GM21529 (cell line): ENCODE results near the gene CCNH.

ENCODE experiments used
- ATAC-seq: cut with Tn5 transposase; IDR thresholded peaks from one replicate; pipeline ENCODE4 v1.9.1; 2021; ENCODE audit not compliant: unreplicated experiment

The CCNH gene

DNA sequence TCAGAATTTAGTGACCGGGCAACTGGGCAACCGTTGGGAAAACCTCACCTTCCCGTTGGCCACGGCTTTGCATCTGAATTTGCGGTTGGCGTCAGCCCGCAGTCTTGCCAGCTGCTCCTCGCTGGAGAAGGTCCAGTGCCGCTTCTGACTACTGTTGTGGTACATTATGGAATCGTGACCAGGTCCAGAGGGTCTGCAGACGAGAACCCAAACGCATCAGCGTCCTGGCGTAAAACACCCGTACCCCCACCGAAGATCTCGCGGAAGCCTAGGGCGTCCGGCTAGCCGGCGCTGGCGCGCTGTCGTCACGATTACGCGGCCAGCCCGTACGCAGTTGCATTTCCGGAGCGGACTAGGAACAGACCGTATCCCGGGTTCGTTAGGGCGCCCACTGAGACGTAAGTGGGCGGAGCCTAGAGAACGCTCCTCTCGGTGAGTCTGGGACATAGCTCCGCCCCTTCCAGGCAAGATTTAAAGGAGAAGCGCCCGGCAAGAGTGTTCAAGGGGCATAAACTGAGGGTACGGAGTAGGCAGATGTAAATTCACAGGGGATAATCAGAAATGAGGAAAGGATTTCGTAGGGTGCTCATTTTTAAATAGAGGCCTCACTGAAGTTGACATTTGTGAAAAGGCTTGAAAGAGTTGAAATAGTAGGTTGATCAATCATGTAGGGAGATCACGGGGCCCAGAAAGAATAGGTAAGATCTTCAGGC, at the start of gene CCNH:
Gene CCNH, minus strand, starts transcription at position 301 of the 713 bp plus-strand sequence. Its CDS starts 136 bp downstream, at position 165.
- ATAC-seq = peak; percentile 98

DNA sequence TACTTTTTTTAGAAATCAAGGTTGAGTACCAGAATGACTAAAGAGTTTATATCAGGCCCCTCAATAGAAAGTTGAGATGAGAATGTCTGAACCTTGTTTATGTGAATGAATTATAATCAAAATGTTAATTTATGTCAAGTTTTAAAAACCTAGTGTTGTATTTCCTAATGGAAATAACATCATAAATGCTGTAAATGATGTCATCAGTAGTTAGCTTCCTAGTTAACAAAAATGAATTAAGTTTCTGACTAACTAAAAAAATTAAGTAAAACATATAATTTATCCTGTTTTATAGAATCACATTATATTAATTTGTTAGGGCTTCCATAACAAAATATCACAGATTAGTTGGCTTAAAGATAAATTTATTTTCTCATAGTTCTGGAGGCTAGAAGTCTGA, 45.0 kb upstream of the CCNH start:
- ATAC-seq = no peak

DNA sequence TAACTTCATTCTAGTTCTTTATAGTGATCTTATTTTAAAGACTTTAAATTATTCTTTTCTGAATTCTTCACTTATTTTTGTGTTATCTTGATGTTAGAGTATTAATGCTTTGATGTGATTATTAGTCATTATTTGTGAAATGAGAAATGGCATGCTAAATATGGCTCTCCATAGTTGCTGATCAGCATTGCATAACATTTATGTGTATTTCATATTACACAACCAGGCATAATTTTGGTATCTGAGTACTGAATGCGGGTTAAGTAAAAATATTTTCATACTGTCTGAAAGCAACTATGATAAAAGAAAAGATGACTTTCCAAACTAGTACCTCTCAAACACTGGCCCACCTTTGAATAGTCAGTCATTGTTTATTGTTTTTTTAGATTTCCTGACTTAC, 41.1 kb upstream of the CCNH start:
- no peak for ATAC-seq

DNA sequence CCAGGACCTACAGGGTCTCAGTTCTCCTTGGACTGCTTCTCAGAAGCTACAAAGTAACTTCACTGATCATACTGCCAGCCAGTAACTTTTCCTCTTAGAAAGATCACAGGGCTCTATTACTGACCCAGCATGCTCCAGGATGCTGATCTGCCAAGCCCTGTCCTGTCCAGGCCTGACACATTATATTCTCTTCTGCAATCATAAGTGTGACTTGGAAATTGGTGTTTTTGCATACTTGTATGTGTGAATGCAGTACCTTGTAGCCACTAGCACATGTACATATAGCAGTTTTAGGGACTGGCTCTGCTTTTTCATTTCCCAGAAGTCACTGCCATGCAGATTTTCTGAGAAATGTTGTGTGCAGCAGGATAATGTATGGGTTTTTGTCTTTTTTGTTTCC, 40.1 kb upstream of the CCNH start:
- no peak for ATAC-seq

DNA sequence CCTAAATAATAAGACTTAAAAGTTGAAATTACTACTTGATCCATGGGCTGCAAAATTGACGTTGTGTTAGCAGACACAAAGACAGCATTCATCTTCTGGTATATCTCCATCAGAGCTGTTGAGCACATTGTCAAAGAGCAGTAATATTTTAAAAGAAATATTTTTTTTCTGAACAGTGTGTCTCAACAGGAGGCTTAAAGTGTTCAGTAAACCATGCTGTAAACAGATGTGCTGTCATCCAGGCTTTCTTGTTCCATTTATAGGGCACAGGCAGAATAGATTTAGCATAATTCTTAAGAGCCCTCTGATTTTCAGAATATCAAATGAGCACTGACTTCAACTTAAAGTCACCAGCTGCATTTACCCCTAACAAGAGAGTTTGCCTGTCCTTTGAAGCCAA, 29.7 kb upstream of the CCNH start:
- no peak for ATAC-seq

DNA sequence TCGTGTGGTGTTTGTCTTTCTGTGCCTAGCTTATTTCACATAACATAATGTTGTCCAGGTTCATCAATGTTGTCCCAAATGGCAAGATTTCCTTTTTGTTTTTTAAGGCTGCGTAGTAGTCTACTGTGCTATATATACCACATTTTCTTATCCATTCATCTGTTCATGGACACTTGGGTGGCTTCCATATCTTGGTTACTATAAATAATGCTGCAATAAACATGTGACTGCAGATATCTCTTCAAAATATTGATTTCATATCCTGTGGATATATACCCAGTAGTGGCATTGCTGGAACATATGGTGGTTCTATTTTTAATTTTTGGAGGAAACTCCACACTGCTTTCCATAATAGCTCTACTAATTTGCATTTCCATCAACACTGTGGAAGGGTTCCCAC, 25.5 kb upstream of the CCNH start:
- no peak for ATAC-seq

DNA sequence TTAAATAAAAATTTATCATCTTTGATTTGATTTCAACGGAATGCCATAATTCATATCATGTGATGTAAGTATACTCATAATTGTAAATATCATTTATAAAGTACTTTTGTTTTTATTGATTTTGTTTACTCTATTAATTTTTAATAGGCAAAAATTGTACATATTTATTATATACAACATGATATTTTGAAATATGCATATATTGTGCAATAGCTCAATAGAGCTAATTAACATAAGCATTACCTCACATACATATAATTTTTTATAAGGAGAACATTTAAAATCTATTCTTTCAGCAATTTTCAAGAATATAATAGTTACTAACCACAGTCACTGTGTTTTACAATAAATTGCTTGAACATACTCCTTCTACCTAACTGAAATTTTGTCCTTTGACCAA, 25.0 kb upstream of the CCNH start:
- no peak for ATAC-seq

DNA sequence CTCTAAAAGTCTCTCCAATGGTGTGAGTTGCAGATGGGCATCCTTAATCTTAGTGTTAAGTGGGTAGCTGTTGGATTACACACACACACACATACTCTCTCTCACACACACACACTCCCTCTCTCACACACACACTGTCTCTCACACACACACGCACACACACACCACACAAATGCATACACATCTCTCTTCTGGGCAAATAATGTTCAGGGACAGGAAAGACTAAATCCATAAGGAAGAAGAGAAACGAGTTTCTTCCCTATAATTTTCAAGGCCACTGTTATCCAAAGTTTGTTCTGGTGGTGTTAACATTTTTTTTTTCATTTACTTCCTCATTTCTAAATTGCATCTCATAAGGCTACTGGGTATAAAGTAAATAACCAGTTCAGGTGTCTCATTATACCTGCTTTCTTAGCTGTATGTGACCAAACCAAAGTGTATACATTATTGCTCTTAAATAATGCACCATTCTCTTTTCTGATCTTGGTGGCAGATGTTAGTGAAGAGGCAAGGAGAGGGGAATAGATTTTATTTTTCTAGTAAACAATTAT, 22.5 kb upstream of the CCNH start:
- ATAC-seq = no peak

DNA sequence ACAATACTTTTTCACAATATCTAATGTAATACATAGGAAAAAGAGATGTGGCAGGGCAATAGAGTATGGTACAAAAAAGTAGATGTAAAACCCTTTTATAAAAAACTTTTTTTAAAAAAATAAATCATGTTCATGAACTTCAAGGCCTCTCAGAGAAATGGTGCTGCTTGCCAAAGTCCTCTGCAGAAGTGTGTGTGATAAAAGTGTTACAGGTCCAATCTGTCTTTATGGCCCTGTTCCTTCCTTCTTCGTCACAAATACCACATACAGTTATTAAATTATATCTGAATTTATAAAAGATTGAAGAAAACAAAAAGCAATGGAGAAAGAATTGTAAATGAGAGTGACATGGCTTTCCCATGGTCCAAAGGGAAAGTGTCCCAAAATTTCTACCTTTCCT, 21.7 kb upstream of the CCNH start:
- no peak for ATAC-seq

DNA sequence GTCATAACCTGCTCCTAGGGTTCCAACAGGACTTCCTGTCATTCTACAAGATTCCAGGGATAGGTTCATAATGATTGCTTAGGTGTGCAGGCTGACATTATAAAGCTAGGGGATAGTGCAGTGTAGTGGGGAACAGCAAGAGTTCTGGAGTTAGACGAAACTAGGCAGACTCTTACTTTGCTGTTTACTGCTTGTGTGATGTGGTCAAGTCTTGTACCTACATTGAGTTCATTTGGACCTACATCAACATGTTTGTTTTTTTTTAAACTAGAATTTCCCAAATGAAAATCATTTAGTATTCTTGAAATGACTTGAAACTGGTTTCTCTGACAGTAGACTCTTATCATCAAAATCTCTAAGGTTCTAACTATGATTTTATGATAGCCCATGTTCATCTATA, 21.2 kb upstream of the CCNH start:
- no peak for ATAC-seq

DNA sequence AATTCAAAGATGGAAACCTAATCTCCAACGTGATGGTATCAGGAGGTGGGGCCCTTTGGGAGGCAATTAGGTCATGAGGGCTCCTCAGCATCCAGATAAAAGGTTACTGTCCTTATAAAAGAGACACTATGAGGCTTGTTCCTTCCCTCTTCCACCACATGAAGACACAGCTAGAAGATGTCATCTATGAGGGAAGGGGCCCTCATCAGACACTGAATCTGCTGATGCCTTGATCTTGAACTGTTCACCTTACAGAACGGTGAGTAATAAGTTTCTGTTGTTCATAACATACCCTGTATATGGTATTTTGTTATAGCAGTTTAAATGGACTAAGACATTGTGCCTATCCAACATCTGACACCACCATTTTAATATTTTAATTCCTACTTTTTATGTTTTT, 19.7 kb upstream of the CCNH start:
- ATAC-seq = no peak

DNA sequence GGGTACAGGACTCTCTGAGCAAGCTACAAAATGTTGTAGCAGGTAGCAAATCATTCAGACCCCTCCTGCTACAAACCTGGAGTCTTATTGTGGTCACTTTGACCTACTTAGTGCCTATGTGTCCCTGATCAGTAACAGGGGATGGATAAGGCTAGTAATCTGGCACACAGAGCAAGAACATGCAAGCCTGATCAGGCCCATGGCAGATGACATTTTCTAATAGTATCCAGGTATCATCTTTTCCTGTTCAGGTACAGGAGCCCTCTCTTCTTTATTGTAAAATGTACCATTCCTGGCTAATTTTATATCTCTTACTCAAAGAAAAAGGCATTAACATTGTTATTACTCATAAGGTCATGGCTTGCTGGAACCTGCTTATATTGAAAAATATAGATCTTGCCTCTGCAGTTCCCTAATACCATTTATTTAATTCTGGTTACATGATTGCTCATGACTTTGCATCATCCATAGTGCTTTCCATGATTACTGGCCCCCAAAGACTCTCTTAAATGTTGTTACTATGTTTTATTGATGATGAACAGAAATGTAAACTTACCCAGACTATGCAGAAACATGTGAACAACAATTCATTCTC, 18.2 kb upstream of the CCNH start:
- ATAC-seq = no peak

DNA sequence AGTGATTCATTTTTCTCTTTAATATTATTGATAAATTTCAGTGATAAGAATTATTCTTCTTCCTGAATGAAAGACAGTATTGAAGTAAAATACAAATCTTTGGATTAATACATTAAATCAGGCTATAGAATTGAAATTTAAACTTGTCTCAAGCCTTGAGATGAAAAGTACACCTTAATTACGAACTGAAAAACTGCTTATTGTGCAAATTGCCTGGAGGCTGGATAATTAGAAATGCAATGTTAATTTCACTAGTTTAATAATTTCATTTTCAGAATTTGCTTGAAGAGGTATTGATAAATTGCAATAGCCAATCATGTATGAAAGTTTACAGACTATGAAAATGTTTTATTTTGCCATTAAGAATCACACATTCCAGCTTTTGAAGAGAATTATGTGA, 11.0 kb upstream of the CCNH start:
- no peak for ATAC-seq

DNA sequence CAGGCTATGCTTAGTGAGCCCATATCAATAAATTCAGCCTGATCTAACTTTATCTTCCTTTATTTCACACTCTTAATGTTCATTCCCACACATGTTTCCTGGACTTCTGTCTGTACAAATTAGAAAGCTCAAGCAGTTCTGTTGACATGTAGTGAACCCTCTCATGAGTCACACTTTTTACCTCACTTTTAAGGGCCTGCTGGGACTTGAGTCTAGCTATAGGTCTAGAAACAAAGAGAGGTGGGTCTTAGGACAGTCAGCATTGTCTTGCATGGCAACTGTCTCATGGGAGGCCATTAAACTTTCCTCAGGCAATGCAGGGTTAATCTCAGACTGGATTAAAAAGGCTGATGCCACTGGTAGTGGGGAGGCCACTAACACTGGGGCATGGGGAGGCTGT, 8.6 kb upstream of the CCNH start:
- no peak for ATAC-seq

DNA sequence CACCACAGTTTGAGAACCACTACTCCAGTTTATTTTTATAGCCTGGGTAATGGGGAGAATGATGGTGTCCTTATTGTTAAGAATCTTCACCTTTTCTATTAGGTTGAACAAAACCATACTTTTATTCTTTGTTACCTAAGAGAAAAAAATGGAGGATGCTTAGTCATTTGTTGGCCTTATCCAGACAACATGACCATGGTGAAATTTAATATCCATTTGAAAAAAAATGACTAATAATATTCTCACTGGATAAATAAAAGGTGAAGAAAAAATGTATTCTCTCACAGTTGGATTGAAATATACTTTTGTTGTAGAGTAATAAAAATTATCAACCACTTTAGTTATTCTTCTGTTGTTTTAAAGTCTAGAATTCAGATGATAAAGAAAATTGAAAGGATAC, 5.8 kb upstream of the CCNH start:
- ATAC-seq = no peak

DNA sequence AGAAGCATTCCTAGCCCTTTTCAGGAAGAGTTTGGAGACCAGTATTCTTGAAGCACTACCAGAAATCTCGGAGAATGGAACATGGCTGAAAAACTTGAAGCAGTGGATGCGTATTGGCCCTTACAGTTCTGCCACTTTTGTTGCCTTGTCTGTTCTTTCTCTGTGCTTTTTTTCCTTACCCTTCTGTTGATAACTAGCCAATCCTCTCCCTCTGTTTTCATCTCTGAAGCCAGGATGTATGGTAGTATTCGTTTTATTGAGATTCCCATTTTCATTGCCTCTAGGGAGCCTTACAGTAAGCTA, 564 bp upstream of the CCNH start:
- ATAC-seq = no peak

DNA sequence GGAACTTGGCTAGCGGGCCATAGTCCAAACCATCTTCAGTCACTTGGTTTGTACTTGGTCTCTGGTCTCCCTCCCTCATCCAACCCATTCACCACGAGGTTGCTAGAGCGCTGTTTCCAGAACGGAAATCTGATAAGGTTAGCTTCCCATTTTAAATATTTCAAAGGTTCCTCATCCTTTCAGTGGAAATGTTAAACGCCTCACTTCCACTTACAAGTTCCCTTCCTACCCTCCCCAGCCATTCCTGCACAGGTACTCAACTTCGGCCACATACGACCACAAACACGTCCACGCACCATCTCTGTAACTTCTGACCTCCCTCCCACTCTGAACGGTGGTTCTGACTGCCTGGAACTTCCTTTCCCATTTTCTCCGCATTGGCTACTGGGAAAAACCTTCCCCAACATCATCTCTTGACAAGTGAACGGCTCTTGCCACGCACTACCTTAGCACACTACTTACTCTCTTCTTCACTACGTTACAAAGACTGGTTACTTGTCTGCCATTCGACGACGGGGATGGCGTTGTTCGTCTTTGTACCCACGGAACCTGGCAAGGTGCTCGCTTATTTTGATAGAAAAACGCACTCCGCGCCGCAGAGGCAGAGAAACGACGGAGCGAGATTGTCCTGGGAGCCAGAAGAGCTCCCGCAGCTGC, 629 bp downstream of the CCNH start:
- peak; percentile 17 for ATAC-seq

DNA sequence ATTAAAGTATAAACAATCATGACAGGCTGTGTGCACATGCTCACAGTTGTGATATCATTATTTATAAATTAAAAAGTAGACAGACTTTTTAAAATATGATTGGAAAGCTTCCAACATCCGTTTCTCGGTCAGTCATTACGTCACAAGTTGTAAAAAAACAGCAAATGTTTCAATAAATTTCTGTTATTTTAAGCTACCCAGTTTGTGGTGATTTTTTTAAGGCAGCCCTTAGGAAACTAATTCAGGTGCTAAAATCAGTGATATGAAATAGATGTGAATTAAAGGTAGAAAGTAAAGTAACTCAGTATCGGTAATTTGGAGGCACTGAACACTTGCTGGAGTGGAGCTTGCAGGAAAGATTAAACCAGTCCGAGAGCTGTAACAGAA, 1.2 kb downstream of the CCNH start:
- ATAC-seq = no peak

DNA sequence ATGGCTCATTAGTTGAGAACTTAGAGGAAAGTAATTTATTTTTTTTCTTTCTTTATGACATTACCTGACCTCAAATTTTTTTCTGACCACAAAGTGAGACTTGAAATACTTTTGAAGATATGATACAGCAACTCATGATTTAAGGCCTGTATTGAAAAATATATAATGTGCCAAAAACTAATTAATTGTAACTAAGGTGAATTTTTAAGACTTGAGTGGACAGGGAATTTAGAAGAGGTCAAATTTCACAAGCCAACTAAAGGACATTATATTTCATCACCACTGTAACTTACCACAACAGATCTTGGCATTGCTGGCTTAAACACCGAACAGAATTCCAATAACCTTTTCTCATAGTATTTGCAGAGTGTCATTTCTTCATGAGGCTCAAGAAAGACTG, 1.8 kb downstream of the CCNH start:
- ATAC-seq = no peak

DNA sequence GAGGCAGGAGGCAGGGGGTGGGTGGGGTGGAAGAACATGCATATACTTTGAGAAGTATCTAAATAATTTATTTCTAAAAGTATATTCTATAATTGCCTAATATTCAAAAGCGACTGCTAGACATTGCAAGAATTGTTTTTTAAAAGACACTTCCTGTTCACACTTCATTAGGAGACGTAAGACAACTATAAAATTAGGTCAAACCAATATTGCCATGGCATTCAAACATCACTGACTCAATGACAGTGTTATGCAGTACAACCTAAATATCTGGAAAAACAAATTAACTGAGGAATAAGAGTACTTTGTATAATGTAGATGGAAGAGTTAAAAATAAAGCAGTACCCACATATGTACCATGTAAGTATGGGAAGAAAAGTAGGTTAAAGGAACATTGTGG, 4.5 kb downstream of the CCNH start:
- ATAC-seq = no peak

DNA sequence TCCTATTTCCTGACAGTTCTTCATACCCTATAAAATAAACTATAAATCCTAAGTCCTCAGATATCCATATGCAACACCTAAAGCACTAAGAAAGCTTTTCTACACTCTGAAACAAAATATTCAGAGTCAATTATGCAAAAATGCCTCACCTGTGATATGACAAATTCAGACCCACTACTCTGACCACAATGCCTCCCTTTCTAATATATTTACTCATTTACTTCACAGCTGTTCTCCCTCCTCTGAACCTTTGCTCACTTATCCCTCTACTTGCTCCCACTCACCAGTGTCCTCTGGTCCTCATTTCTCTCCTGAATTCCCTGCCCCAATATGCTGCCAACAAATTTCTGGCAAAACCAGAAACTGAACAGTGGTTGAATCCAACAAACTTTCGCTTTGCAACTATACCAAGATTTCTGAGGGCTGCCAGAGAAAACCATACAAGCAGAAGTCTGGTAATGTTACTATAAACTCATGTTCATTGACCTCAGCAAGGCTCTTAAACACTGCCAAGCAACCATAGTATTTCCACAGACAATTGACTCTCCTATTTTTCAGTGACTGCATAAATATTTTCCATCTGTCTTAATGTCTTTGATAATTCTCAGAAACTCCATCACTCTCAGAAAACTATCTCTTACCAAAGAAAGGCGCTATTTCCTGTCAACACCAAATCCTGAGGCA, 7.1 kb downstream of the CCNH start:
- no peak for ATAC-seq

DNA sequence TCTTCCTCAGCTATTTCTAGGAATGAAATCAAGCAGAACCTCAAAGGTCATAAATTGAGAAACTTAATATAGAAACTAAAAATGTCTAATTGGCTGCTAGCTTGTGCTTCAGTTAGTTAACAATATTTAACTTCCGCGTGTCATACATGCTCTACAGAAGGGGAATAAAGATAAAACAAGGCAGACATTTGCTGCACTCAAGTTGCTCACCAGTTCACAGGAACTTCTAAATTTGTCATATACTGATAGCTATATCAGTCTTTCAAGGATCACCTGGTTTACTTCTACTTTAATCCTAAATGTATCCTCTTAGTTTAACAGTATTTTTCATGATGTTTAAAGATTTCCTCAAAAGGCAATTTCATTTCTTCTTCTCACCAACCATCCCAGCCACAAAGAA, 8.4 kb downstream of the CCNH start:
- ATAC-seq = no peak
